IMR-90 (cell line): ENCODE measurements around the gene IQSEC3. TPM values are rescaled to one million over a fixed set of nuclear protein-coding genes. Genes with fewer than 3 reads are reported as not detected.

Experiments
- ATAC-seq: fragments of 200-7000 bp; cut with Tn5 transposase; 2 replicates; pipeline ENCODE4 v1.9.1; 2020; ENCODE audit warnings: low read depth, mild to moderate bottlenecking, moderate library complexity
- BruUV-seq: library from RNA; stranded (reverse); fragments of 400-500 nt; replicated peaks from 2 replicates; lab custom pipeline; 2021; lab: Mats Ljungman, UMichigan
- CTCF ChIA-PET: fragments of 300-600 bp; formaldehyde crosslinking; extraction: SDS; loops from one replicate; lab custom pipeline; 2021; ENCODE audit warnings: antibody characterized with exemption; lab: Yijun Ruan, JAX
- POLR2A ChIA-PET: fragments of 300-600 bp; sonication (Branson Sonifier 250); formaldehyde crosslinking; loops from one replicate; lab custom pipeline; 2022; ENCODE audit warnings: antibody characterized with exemption; ENCODE audit not compliant: unreplicated experiment; lab: Charles Lee
- DNase-seq: peaks from one replicate; pipeline ENCODE4 v3.0.0; 2013
- H2AFZ ChIP-seq: replicated peaks from 2 replicates; pipeline ENCODE3; 2013; ENCODE audit warnings: low read length, mild to moderate bottlenecking; ENCODE audit not compliant: poor library complexity
- H2AK5ac ChIP-seq: 2 replicates; pipeline ENCODE4 v1.6.1; 2013; ENCODE audit warnings: low read depth, low read length, inconsistent platforms
- H2AK9ac ChIP-seq: replicated peaks from 2 replicates; pipeline ENCODE3; 2013; ENCODE audit warnings: mild to moderate bottlenecking, low read depth, low read length, moderate library complexity; ENCODE audit not compliant: poor library complexity
- H2BK120ac ChIP-seq: 2 replicates; pipeline ENCODE4 v1.6.1; 2013; ENCODE audit warnings: low read depth, low read length, inconsistent platforms
- H2BK15ac ChIP-seq: 3 replicates; pipeline ENCODE4 v1.6.1; 2013; ENCODE audit warnings: low read depth, low read length, inconsistent platforms
- H2BK20ac ChIP-seq: 2 replicates; pipeline ENCODE4 v1.6.1; 2013; ENCODE audit warnings: low read depth, mild to moderate bottlenecking, inconsistent platforms, low read length, moderate library complexity
- H2BK5ac ChIP-seq: 2 replicates; pipeline ENCODE4 v1.6.1; 2013; ENCODE audit warnings: mild to moderate bottlenecking, low read depth, low read length, inconsistent platforms; ENCODE audit not compliant: poor library complexity, severe bottlenecking
- H3K14ac ChIP-seq: replicated peaks from 2 replicates; pipeline ENCODE4 v1.6.1; 2013; ENCODE audit warnings: low read depth, low read length, inconsistent platforms
- H3K18ac ChIP-seq: 2 replicates; pipeline ENCODE4 v1.6.1; 2013; ENCODE audit warnings: low read depth, low read length, control low read depth
- H3K23ac ChIP-seq: 2 replicates; pipeline ENCODE4 v1.6.1; 2013; ENCODE audit warnings: low read depth, low read length, inconsistent platforms
- H3K27ac ChIP-seq: 2 replicates; pipeline ENCODE4 v1.5.1; 2013; ENCODE audit warnings: mild to moderate bottlenecking, control low read depth, low read length; ENCODE audit not compliant: insufficient read depth
- H3K27me3 ChIP-seq: 2 replicates; pipeline ENCODE4 v1.6.1; 2013; ENCODE audit warnings: low read length; ENCODE audit not compliant: control insufficient read depth, insufficient read depth
- H3K36me3 ChIP-seq: 2 replicates; pipeline ENCODE4 v1.6.1; 2013; ENCODE audit warnings: low read length, mixed read lengths; ENCODE audit not compliant: control insufficient read depth, insufficient read depth
- H3K4ac ChIP-seq: 2 replicates; pipeline ENCODE4 v1.6.1; 2013; ENCODE audit warnings: low read depth, low read length, inconsistent platforms
- H3K4me1 ChIP-seq: 2 replicates; pipeline ENCODE4 v1.6.1; 2013; ENCODE audit warnings: low read length, mixed read lengths; ENCODE audit not compliant: control insufficient read depth, insufficient read depth
- H3K4me2 ChIP-seq: 2 replicates; pipeline ENCODE4 v1.6.1; 2013; ENCODE audit warnings: low read depth, mild to moderate bottlenecking, control low read depth, low read length, moderate library complexity
- H3K4me3 ChIP-seq: 2 replicates; pipeline ENCODE4 v1.5.1; 2013; ENCODE audit warnings: low read depth, mild to moderate bottlenecking, control low read depth, low read length, moderate library complexity; ENCODE audit not compliant: insufficient read depth
- H3K56ac ChIP-seq: 2 replicates; pipeline ENCODE4 v1.6.1; 2013; ENCODE audit warnings: low read length, inconsistent platforms; ENCODE audit not compliant: insufficient read depth; ENCODE audit errors: extremely low read depth
- H3K79me1 ChIP-seq, 2 experiments: 2 replicates each; pipeline ENCODE4 v1.6.1; 2013; ENCODE audit warnings: low read length in 2 of 2, inconsistent platforms in 1 of 2, low read depth in 1 of 2
- H3K9ac ChIP-seq: 2 replicates; pipeline ENCODE4 v1.6.1; 2013; ENCODE audit warnings: low read depth, low read length, control low read depth
- H3K9me1 ChIP-seq: 2 replicates; pipeline ENCODE4 v1.6.1; 2013; ENCODE audit warnings: low read length, inconsistent platforms; ENCODE audit not compliant: insufficient read depth
- H3K9me3 ChIP-seq: 2 replicates; pipeline ENCODE4 v1.6.1; 2013; ENCODE audit warnings: low read length; ENCODE audit not compliant: control insufficient read depth, insufficient read depth
- H4K20me1 ChIP-seq: 2 replicates; pipeline ENCODE4 v1.6.1; 2013; ENCODE audit warnings: low read length, inconsistent platforms; ENCODE audit not compliant: insufficient read depth
- H4K5ac ChIP-seq: 2 replicates; pipeline ENCODE4 v1.6.1; 2013; ENCODE audit warnings: mild to moderate bottlenecking, low read depth, low read length, control low read depth
- H4K8ac ChIP-seq, 2 experiments: 2 replicates each; pipeline ENCODE4 v1.6.1; 2013; ENCODE audit warnings: low read depth in 2 of 2, low read length in 2 of 2, control low read depth in 1 of 2, inconsistent platforms in 1 of 2
- H4K91ac ChIP-seq: 2 replicates; pipeline ENCODE4 v1.6.1; 2013; ENCODE audit warnings: low read depth, low read length, inconsistent platforms; ENCODE audit not compliant: insufficient read depth
- BHLHE40 ChIP-seq: fragments of 150-350 bp; IDR thresholded peaks from 2 replicates; pipeline ENCODE4 v1.6.1; 2016; ENCODE audit warnings: mild to moderate bottlenecking, low read depth, low read length
- CEBPB ChIP-seq: IDR thresholded peaks from 2 replicates; pipeline ENCODE4 v1.6.1; 2012; ENCODE audit warnings: low read depth, low read length, improper control_type of control experiment
- CHD1 ChIP-seq: IDR thresholded peaks from 2 replicates; pipeline ENCODE4 v1.6.1; 2012; ENCODE audit warnings: low read depth, low read length, improper control_type of control experiment
- FOS ChIP-seq: fragments of 150-350 bp; IDR thresholded peaks from 2 replicates; pipeline ENCODE4 v1.6.1; 2016; ENCODE audit warnings: low read depth, low read length
- MAFK ChIP-seq: IDR thresholded peaks from 2 replicates; pipeline ENCODE4 v1.6.1; 2012; ENCODE audit warnings: low read depth, low read length, improper control_type of control experiment
- MAZ ChIP-seq: IDR thresholded peaks from 2 replicates; pipeline ENCODE4 v1.6.1; 2012; ENCODE audit warnings: low read depth, mild to moderate bottlenecking, low read length, improper control_type of control experiment, moderate library complexity, borderline replicate concordance
- MXI1 ChIP-seq: IDR thresholded peaks from 2 replicates; pipeline ENCODE4 v1.6.1; 2012; ENCODE audit warnings: low read depth, mild to moderate bottlenecking, low read length, moderate library complexity, borderline replicate concordance
- NFE2L2 ChIP-seq: fragments of 150-350 bp; IDR thresholded peaks from 2 replicates; pipeline ENCODE4 v1.6.1; 2016; ENCODE audit warnings: low read depth, mild to moderate bottlenecking, low read length
- POLR2A ChIP-seq: IDR thresholded peaks from 2 replicates; pipeline ENCODE4 v1.6.1; 2012; ENCODE audit warnings: mild to moderate bottlenecking, low read depth, low read length
- RAD21 ChIP-seq: IDR thresholded peaks from 2 replicates; pipeline ENCODE4 v1.6.1; 2012; ENCODE audit warnings: low read length, improper control_type of control experiment
- RCOR1 ChIP-seq: IDR thresholded peaks from 2 replicates; pipeline ENCODE4 v1.6.1; 2012; ENCODE audit warnings: mild to moderate bottlenecking, low read length, improper control_type of control experiment; ENCODE audit not compliant: insufficient replicate concordance
- RFX5 ChIP-seq: IDR thresholded peaks from 2 replicates; pipeline ENCODE4 v1.8.0; 2012; ENCODE audit warnings: low read depth, mild to moderate bottlenecking, low read length, moderate library complexity
- SMC3 ChIP-seq: fragments of 150-350 bp; IDR thresholded peaks from 2 replicates; pipeline ENCODE4 v1.6.1; 2016; ENCODE audit warnings: low read depth, mild to moderate bottlenecking, antibody characterized with exemption, low read length, moderate library complexity
- WGBS, 2 experiments: methylation state at CpG; one replicate each; pipeline versions ENCODE4 v1.1.5 to v1.1.7; 2013; ENCODE audit warnings: missing lambda C conversion rate in 2 of 2; ENCODE audit not compliant: insufficient read length in 1 of 2; ENCODE audit errors: extremely low coverage in 2 of 2; 5-methylcytosine and 5-hydroxymethylcytosine counted together
- dilution Hi-C: fragments of 300-500 bp; cut with HindIII; formaldehyde crosslinking; loops from one replicate; pipeline ENCODE4 v1.14.3; 2018; ENCODE audit warnings: low sequenced_read_pairs; ENCODE audit not compliant: unreplicated experiment
- in situ Hi-C: fragments of 300-500 bp; cut with MboI; formaldehyde crosslinking; loops from 3 replicates; pipeline ENCODE4 v1.14.3; 2019; ENCODE audit warnings: low sequenced_read_pairs, inconsistent platforms, mixed read lengths
- intact Hi-C: fragments of 100-400 bp; cut with micrococcal nuclease; formaldehyde crosslinking; loops from 2 replicates; pipeline ENCODE4 v1.10.0; 2022
- polyA plus RNA-seq, 3 experiments: library from polyadenylated mRNA; depleted of rRNA; stranded (reverse); fragments of >200 nt; gene quantifications; 2 replicates each; pipeline ENCODE4 v1.2.3, GENCODE V29; 2012; ENCODE audit warnings: low replicate concordance in 1 of 3
- total RNA-seq: library from RNA; depleted of rRNA; stranded (reverse); fragments of >200 nt; gene quantifications from 2 replicates; pipeline ENCODE4 v1.2.3, GENCODE V29; 2012
- TF ChIP-seq, protein P1 (sequence below): conservative IDR thresholded peaks from 2 replicates; pipeline ENCODE4 v1.5.1; 2012; ENCODE audit warnings: mild to moderate bottlenecking, low read depth, low read length, improper control_type of control experiment
- TF ChIP-seq, protein P2 (sequence below): fragments of 150-350 bp; IDR thresholded peaks from 2 replicates; pipeline ENCODE4 v1.6.1; 2016; ENCODE audit warnings: low read depth, mild to moderate bottlenecking, low read length, moderate library complexity, borderline replicate concordance
- TF ChIP-seq, protein P3 (sequence below): fragments of 150-350 bp; IDR thresholded peaks from 2 replicates; pipeline ENCODE4 v1.6.1; 2017; ENCODE audit warnings: mild to moderate bottlenecking, antibody characterized with exemption, low read length, low read depth

Gene IQSEC3
- total and polyA plus RNA-seq, 2 of the 4 experiments (the other 2 are of a cell fraction) = 0.10 TPM; not detected in 1

DNA sequence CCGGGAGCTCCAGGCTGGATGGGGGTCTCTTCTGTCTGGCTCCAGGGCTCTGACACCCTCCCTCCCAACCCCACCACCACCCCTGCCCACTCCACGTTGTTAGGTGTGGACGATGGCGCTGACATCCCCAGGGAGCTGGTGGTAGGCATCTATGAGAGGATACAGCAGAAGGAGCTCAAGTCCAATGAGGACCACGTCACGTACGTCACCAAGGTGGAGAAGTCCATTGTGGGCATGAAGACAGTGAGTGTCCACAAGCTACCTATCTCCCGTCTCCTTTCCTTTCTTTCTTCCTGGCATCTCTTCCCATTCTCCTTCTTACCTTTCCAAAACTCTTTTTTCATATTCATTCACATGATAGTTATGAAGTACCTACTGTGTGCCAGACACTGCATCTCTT is 95.3 kb downstream of the IQSEC3 start:
- H3K4ac ChIP-seq = no peak overlapping the region
- no peak overlapping the region for H4K5ac ChIP-seq
- ATAC-seq = no peak
- no peak overlapping the region for H3K4me2 ChIP-seq
- H3K23ac ChIP-seq = no peak overlapping the region
- no peaks in the 10 kb centered on the region for H3K36me3 ChIP-seq
- no peak overlapping the region for H3K27ac ChIP-seq
- H3K9me1 ChIP-seq = no peaks in the 10 kb centered on the region
- H4K8ac ChIP-seq = no peak overlapping the region
- in situ Hi-C loops (no loop called here), dilution Hi-C loops (no loop called here), intact Hi-C loops (no loop called here)
- H3K56ac ChIP-seq = no peak overlapping the region
- H3K18ac ChIP-seq = no peak overlapping the region
- WGBS, 2 experiments = no CpG with 5 or more reads among the region's 8 CpGs
- no TSS peak for BruUV-seq
- no peak overlapping the region for H2AFZ ChIP-seq
- H4K91ac ChIP-seq = no peak overlapping the region
- no peak overlapping the region for H2BK5ac ChIP-seq
- H3K27me3 ChIP-seq = peaks cover 36% of the 10 kb centered on the region
- no peak overlapping the region for H3K14ac ChIP-seq
- no peaks in the 10 kb centered on the region for H4K20me1 ChIP-seq
- CTCF ChIA-PET = no interaction called here
- H3K4me1 ChIP-seq = no peaks in the 10 kb centered on the region
- no peak overlapping the region for H2BK120ac ChIP-seq
- no peak for DNase-seq
- H3K4me3 ChIP-seq = no peak overlapping the region
- H2AK5ac ChIP-seq = no peak overlapping the region
- no peak overlapping the region for H2AK9ac ChIP-seq
- no peak overlapping the region for H2BK20ac ChIP-seq
- POLR2A ChIA-PET = no interaction called here
- no peak overlapping the region for H2BK15ac ChIP-seq
- no peaks in the 10 kb centered on the region for H3K79me1 ChIP-seq
- no peaks in the 10 kb centered on the region for H3K9me3 ChIP-seq
- H3K9ac ChIP-seq = no peak overlapping the region
- no peak for TF ChIP-seq RFX5
- no peak for TF ChIP-seq BHLHE40
- TF ChIP-seq, protein P1, sequence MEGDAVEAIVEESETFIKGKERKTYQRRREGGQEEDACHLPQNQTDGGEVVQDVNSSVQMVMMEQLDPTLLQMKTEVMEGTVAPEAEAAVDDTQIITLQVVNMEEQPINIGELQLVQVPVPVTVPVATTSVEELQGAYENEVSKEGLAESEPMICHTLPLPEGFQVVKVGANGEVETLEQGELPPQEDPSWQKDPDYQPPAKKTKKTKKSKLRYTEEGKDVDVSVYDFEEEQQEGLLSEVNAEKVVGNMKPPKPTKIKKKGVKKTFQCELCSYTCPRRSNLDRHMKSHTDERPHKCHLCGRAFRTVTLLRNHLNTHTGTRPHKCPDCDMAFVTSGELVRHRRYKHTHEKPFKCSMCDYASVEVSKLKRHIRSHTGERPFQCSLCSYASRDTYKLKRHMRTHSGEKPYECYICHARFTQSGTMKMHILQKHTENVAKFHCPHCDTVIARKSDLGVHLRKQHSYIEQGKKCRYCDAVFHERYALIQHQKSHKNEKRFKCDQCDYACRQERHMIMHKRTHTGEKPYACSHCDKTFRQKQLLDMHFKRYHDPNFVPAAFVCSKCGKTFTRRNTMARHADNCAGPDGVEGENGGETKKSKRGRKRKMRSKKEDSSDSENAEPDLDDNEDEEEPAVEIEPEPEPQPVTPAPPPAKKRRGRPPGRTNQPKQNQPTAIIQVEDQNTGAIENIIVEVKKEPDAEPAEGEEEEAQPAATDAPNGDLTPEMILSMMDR = no peak
- no peak for TF ChIP-seq CHD1
- TF ChIP-seq, protein P2, sequence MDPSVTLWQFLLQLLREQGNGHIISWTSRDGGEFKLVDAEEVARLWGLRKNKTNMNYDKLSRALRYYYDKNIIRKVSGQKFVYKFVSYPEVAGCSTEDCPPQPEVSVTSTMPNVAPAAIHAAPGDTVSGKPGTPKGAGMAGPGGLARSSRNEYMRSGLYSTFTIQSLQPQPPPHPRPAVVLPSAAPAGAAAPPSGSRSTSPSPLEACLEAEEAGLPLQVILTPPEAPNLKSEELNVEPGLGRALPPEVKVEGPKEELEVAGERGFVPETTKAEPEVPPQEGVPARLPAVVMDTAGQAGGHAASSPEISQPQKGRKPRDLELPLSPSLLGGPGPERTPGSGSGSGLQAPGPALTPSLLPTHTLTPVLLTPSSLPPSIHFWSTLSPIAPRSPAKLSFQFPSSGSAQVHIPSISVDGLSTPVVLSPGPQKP = no peak
- TF ChIP-seq NFE2L2 = no peak
- no peak for TF ChIP-seq CEBPB
- no peak for TF ChIP-seq MAFK
- no peak for TF ChIP-seq POLR2A
- TF ChIP-seq MXI1 = no peak
- TF ChIP-seq MAZ = no peak
- TF ChIP-seq RAD21 = no peak
- no peak for TF ChIP-seq RCOR1
- TF ChIP-seq SMC3 = no peak
- TF ChIP-seq, protein P3, sequence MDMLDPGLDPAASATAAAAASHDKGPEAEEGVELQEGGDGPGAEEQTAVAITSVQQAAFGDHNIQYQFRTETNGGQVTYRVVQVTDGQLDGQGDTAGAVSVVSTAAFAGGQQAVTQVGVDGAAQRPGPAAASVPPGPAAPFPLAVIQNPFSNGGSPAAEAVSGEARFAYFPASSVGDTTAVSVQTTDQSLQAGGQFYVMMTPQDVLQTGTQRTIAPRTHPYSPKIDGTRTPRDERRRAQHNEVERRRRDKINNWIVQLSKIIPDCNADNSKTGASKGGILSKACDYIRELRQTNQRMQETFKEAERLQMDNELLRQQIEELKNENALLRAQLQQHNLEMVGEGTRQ = no peak
- TF ChIP-seq FOS = no peak
